HG02642 (cell line): ENCODE data around the gene RAB23.
A peak's percentile ranks its signal among the peaks of the same experiment; 100 is the strongest.

Experiments used
- ATAC-seq: cut with Tn5 transposase; IDR thresholded peaks from one replicate; pipeline ENCODE4 v1.9.1; 2021; ENCODE audit warnings: mild to moderate bottlenecking; ENCODE audit not compliant: unreplicated experiment, poor library complexity

Gene RAB23

DNA sequence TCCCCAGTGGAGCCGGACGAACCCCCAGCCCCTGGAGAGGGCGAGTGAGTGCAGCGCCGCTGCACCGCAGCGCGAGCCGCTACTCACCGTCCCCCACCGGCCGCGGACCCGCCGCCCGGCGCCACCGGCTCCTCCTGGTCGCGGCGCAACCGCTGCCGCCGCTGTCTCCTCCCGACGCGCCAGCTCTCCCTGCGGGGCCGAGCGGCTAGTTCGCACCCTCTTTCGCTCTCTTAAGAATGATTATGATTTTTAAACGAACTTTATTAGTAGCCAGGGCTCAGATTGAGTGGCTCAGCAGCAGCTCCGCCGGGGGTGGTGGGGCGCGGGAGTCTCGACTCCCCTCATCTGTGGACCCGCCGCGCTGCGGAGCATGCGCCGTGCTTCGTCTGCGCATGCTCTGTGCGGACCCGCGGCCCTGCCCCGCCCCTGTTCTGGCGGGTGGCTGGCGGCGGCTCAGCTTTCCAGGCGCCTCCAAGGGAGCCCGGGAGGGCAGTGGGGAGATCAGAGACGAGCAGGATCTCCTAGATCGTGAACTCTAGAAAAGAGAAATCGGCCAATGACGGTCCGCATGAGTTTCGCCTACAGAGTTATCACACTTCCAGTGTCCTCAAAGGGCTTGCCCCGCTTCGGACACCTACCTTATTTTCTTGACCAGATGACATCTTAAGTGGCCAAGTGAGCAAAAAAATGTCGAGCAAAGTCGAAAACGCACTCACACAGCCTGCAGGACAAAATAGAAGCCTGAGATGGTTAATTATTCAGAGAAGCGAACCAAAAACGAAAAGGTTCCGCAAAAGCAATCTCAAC is at the start of gene RAB23:
Gene RAB23, minus strand, starts transcription at position 372 of the 807 bp plus-strand sequence. CDS start 11,927 bp downstream, outside the sequence.
- ATAC-seq = peak; percentile 90

DNA sequence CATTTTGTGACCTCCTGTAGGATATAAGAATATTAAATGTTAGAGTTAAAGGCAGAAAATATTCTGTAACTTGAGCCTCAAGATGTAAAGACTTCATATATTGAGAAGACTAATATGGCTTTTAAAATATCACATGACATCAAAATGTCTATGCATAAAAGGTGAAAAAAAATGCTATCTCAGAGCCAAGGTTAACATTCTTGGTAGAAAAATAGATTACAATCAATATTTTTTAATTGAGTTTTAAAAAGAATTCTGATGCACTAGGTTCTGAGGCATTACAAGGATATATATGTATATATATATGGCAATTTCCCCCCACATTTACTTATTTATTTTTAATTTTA is 46.2 kb upstream of the RAB23 start:
- ATAC-seq = no peak

DNA sequence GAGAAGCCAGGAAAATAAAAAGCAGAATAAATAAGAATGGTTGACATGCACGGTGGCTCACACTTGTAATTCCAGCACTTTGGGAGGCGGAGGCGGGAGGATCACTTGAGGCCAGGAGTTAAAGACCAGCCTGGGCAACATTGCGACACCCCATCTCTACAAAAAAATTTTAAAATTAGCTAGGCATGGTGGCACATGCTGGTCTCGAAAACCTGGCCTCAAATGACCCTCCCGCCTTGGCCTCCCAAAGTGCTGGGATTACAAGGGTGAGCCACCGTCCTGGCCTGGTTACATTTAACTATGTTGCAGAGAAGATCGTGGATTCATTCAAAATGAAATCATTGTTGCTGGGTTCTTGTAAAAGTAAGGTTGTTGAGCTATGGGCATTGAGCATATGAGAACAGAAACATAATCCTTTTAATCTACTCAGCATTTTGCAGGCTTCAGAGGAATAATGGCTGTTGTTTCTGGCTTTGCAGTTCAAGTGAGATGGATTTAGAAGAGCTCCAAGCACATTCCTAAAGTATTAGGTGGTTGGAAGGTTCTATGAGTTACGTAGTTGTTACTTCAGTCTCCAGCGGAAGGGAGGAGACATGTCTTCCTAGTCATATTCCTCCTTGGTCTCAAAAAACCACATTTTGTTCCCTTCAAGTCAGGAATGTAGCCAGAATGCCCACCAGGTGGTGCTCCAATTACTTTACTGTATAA is 45.6 kb upstream of the RAB23 start:
- ATAC-seq = peak; percentile 56

DNA sequence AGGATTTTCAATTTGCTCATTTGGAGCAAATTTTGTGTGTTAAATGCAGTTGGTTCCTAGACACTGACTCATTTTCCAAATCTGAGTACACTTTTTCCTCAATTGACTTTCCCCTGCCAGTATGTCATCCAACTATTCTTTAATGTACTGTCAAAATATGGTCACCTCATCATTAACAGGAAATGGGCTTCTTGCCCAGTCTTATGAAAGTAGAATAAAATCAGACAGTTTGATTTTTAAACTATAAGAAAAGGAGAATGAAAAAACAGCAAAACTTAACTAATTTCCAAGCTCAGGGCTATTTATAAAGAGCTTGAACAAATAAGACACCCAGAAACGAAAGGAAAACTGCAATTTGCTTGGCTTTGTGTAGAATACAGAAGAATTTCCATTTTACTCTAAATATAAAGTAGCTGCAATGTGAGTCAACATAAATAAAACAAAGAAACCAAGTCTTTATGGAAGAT is 43.7 kb upstream of the RAB23 start:
- ATAC-seq = no peak

DNA sequence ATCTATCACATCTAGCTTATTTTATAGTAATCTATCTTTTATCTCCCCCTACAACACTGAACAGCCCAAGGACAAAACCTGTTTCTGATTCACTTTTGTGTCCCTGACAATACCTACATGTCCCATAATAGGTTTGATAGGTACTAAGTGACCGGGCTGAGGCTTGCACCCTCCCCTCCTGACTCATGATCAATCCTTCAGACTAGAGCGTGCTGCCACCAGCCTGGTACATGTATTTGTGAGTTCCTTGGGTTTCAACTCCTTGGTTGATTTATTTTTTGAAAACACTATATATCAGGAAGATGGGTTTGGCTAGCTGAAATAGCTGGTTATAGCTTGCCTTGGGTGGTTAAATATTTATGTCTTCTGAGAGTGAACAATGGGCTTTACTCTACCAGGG is 41.6 kb upstream of the RAB23 start:
- ATAC-seq = no peak

DNA sequence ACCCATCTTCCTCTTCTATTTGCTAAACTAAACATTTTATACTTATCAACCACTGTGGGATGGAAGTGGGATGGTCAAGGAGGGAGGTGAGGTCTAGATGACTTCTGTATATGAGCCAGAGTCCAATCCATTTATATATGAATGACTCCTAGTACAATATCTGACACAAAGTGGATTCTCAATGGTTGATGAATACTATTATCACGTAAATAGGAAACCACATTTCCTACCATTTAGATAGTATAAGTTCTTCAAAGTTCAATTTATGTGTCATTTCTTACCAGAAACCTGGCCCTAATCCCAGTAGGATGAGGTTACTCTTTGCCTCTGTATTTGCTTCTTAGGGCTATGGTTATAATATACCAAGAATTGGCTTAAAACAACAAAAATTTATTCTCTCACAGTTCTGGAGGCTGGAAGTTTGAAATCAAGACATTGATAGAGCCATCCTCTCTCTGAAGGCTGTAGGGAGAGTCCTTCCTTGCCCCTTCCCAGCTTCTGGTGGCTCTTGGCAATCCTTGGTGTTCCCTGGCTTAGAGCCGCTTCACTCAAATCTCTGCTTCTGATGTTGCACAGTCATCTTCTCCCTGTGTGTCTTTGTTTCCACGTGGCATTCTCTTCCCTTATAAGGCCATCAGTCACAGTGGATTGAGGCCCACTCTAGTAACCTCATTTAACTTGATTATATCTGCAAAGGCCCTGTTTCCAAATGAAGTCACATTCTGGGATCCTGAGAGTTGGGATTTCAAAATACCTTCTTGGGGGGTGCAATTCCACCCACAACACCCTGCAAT is 41.0 kb upstream of the RAB23 start:
- no peak for ATAC-seq

DNA sequence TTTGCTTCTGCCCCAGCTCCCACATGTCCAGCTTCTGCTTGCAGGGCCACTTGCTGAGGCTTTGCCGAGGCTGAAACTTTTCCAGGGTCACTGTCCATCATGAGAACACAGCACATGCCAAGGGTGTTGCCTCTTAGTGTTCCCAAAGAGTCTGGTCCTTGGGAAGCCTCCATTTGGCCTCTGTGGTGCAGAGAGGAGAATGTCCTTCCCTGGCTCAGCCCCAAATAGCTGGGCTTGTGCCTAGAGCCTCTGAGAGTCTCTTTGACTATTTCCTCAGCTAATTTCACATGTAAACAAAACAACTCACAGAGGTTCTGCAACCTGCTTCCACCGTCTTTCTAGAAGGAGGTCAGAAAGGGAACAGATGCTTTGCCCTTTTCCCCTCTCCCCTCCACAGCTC is 40.4 kb upstream of the RAB23 start:
- ATAC-seq = no peak

DNA sequence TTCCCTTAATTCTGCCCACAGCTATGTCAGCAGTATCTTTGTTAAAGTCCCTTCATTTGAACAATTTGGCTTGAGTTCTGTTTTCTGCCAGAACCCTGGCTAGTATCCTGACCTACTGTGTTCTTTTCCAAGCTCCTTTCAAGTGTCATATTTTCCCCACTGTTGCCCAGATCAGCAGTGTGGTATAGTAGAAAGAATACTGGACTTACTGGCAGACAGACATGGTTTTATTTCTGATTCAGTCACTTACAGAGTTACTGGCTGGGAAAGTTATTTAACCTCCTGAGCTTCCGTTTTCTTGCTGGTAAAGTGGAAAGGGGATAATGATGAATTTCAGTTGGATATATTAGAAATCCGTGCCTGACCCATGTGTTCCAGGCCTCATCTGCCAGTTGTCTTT is 39.8 kb upstream of the RAB23 start:
- no peak for ATAC-seq

DNA sequence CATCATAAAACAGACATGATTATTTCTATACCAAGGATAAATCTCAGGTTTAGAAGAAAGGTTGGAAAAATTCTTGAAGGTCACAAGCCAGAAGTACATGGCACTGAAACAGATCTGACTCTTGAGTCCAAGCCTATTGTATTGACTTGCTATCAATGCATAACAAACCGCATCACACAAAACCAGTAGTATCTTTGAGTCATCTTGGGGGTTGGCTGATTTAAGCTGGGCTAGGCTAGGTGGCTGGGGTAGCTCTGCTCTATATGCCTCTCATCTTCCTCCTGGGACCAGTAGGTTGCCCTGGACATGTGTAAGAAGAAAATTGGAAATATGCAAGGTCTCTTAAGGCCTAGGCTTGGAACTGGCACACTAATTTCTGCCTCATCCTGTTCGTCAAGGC is 37.0 kb upstream of the RAB23 start:
- ATAC-seq = no peak

DNA sequence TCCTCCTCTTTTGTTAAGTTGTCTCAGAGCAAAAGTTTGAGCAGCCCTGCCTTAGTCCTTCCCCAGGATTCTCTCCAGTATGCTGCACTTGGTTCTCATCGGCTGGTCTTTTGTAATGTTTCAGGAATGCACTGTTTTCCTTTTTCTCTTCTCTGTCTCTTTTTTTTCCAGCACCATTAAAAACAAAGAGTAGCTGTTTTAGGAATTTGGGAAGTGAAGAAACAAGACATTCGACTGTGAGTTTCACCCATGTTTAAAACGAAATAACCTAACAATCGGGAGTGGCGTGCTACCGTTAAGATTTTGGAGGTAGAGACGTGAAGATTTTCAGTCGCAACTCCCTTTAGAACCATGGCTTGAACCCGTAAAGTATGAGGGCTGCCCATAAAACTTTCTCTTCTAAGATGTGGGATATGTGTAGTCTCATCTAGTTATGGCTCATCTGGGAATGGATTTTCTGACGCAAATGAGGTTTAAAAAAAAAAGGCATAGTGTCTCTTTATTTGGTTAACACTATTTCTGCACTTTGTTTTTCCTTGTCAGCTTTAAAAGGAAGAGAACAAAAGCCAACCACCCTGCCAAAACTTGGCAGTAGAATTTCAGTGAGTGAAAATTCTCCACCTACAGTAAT is 35.9 kb upstream of the RAB23 start:
- ATAC-seq = no peak

DNA sequence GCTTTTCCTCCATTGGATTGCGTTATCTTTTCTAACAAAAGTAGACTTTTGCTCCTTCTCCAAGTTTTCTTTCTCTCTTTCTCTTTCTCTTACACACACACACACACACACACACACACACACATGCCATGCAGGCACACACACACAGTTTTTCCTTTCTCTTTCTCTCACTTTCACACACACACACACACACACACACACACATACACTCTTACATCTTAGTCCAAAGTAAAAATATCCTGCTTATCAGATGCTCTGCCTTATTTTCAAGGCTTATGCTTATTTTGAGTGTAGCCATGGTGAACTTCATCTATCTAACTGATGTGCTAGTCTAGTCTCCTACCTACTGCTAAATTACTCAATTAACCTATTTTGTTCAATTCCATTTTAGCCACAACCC is 34.4 kb upstream of the RAB23 start:
- no peak for ATAC-seq

DNA sequence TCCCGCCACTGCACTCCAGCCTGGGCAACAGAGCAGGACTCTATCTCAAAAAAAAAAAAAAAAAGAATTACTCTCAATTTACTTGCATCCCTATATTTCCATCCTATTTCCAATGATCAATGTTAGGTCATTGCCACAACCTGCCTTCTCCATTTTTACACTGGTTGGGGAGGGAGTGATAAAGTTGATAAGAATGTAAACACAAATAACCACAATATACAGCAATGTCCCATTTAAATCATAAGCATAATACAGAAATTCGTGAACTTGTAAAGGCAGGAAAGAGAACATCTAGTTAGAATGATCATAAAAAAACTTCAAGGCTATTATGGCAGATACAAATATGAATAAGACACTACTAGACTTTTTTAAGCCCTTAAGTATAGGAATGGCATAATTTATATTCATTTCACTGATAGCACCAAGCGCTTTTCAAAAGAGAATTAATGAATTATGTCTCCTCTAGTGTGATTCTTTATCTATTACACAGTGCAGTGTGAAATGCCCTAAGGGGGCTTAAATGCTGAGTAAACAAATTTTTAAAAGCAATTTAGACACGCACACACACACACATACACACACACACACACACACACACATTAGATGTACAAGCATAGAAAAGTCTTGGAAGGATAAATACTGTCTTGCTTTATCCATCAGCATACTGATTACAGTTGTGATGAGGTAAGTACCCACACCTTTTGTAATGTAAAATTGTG is 33.5 kb upstream of the RAB23 start:
- no peak for ATAC-seq

DNA sequence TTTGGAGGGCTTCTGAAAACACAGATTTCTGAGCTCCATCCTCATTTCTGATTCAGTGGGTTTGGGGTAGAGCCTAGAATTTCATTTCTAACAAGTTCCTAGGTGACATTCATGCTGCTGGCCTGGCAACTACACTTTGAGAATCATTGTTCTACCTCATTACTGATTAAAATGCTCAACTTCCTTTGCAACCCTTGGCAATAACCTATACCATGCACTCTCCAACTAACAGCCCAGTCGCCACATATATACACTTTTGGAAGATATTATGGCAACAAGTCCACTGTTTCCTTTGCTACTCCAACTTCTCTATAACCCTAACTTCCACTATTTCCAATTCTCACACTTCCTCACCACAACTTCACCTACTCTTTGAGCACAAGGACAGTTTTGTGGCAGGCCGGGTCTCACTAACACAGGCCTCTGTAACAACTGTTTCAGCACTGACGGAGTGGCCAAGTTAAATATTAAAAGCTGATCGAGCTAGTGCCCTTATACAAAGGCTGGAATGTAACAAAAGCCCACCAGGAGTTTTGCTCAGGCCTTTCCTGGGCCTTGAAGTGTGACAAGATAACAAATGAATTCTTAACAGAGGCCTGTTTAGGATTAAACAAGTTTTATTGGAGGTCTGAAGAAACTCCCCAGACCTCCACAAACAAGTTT is 32.1 kb upstream of the RAB23 start:
- no peak for ATAC-seq

DNA sequence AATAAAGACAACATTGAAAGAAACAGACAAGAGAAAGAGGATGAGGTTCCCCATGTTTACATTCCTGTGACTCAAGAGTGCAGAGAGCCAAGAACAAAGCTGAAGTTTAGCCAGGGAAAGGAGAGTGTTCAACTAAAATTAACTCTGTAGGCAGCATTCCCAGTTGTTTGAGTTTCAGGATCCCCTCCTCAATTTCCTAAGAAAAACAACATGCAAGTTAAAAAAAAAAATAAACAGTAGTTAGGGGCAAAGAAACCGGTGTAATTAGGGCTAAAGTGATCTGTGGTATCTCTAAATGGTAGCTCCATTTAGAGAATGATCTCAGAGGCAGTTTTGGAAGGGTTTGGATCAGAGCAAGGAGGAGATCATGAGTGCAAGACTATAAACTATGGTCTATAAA is 30.9 kb upstream of the RAB23 start:
- ATAC-seq = no peak

DNA sequence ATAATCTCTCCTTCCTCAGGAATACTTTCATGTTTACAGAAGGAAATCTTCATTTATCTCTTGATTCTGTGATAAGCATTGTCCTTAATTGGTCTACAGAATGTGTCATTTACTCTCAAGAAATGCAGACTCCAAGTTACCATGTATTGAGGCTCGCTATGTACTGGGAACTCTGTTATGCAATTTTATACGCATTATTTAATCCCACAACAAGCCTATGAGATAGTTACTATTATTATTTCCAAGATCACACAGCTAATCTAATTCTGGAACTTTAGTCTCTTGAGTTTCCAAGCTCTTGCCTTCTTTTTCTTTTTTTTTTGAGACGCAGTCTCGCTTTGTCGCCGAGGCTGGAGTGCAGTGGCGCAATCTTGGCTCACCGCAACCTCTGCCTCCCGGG is 30.0 kb upstream of the RAB23 start:
- ATAC-seq = no peak

DNA sequence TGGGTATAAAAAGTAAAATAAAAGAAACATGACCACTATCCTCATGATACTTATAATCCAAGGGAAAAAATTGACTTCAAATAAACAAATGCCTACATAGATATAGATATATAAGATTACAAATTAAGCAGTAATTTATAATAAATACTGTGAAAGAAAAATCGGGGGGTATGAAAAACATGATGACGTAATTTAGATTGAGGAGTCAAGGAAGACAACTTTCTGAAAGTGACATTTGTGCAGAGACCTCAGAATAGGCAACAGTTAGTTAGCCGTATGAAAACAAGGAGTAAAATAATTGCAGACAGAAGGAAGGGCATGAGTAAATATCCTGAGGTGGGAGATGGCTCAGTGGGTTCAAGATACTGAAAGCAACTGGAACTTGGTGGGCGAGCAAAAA is 28.2 kb upstream of the RAB23 start:
- ATAC-seq = no peak

DNA sequence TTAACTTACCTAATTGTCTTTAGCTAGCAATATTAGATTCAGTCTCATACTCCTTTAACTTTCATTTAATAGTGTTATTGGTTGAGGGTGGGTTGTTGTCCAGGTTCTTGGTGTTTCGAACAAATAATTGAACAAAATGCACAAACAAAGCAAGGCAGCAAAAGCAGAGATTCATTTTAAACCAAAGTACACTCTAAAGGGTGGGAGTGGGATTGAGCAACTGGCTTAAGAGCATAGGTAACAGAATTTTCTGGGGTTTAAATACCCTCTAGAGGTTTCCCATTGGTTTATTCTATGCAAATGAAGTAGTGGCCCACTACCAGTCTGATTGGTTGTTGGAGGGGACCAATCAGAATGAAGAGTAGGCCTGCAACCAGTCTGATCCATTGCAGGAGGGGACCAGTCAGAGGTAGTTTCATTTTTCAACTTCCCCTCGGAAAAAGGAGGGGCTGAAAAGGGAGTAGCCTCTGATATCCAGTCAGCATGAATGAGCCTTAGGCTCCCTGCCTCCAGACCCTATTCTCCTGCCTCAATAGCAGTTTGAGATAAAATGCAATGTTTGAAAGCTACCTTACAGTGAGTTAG is 26.3 kb upstream of the RAB23 start:
- ATAC-seq = no peak

DNA sequence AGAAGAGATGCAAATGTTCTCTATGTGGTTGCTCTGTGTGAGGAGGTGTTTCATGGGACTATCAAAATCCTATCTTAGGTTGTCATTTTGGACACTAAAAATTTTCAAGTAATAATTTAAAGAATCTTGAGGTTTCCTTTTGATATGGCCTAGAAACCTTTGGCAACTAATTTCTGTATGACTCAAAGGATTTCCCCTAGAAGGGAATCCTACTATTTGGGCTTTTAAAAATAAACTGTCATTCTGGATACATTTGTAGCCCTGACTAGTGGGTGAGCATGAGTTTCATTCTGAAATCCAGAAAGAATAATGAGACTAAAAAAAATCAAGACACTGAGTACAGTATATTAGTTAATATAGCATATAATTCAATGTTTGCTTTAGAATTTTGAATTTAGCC is 25.5 kb upstream of the RAB23 start:
- no peak for ATAC-seq

DNA sequence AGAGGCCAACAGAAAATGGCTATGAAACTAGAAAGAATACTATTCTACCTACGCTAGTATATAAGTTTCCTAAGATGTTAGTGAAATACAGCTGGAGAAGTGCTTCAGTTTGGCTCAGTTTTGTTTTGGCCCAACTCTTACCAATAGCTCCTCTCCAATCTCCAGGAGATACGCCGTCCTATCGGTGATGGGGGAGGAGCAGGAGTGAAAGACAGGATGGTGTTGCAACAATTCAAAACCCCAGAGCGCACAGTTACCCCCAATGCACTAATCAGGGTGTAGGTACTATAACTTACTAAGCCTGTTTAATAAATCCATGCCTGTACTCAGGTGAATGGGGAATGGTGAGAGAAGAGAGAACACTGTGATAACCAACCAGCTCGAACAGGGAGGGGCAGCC is 24.2 kb upstream of the RAB23 start:
- no peak for ATAC-seq
